Measurements from ENCODE around the gene ANGEL1.

Gene ANGEL1

GRCh38 chr14:76778546-76779215 lies 34.0 kb downstream of the ANGEL1 start:
- DNase-seq: peak; percentile 38

GRCh38 chr14:76777721-76778120 lies 35.0 kb downstream of the ANGEL1 start:
- DNase-seq: peak; percentile 38

DNA sequence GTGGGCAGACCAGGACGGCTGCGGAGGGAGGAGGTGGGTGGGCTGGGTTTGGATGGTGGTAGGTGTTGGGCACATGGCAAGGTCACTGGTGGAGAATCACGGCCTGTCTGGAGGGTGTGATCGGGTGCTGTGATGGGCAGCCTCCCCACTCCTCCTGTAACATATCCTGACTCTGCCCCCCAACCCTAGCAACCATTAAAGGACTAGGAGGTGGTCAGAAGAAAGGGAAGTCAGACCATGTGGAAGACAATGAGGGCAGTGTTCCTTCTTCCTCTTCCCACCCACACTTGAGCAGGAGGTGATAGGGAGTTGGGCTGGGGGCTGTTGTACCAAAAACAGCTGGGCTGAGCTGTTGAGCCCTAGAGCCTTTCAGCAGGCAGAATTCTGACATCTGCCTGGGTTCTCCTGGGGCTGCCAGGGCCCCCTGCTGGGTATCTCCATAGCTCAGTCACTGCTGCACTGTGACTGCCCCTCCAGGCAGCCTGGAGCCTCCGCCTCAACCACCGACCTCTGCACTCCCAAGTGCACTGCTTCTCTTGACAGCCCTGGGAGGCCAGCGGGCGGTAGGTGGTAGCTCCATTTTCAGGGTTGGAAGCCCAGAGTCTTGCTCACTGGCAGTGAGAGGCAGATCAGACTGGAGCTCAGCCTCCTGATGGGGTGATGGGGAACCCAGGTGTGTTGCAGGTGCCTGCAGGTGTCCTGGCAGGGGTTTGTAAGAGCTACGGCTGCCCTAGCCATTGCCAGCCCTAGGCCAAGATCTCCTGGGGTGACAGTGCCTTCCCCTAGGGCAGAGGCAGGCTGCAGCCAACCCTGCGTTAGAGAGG lies 36.0 kb downstream of the ANGEL1 start:
- DNase-seq: peak; percentile 61

DNA sequence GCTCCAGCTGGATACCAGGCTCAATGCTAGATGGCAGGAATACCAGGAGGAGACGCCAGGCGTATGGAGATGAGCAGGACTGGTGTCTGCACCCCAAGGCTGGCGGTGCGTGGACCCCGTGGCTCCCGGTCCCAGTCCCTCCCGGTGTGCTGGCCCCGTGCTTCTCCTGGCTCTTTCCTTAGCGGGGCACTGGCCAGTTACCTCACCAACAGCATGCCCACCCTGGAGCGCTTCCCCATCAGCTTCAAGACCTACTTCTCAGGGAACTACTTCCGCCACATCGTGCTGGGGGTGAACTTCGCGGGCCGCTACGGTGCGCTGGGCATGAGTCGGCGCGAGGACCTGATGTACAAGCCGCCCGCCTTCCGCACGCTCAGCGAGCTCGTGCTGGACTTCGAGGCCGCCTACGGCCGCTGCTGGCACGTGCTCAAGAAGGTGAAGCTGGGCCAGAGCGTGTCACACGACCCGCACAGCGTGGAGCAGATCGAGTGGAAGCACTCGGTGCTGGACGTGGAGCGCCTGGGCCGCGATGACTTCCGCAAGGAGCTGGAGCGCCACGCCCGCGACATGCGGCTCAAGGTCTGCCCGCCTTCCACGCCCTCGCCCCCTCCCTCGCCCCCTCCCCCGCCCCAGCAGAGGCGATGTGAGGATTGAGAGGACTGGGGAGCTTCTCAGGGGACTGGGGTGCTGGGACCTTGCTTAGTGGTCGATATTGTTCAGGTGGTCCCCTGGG lies 36.8 kb downstream of the ANGEL1 start:
- DNase-seq: peak; percentile 51

GRCh38 chr14:76774821-76775694 lies 37.6 kb downstream of the ANGEL1 start:
- DNase-seq: peak; percentile 47

- DNase-seq: peak; percentile 44
Observed at GRCh38 chr14:76773956-76774820, 38.5 kb downstream of the ANGEL1 start.

DNA sequence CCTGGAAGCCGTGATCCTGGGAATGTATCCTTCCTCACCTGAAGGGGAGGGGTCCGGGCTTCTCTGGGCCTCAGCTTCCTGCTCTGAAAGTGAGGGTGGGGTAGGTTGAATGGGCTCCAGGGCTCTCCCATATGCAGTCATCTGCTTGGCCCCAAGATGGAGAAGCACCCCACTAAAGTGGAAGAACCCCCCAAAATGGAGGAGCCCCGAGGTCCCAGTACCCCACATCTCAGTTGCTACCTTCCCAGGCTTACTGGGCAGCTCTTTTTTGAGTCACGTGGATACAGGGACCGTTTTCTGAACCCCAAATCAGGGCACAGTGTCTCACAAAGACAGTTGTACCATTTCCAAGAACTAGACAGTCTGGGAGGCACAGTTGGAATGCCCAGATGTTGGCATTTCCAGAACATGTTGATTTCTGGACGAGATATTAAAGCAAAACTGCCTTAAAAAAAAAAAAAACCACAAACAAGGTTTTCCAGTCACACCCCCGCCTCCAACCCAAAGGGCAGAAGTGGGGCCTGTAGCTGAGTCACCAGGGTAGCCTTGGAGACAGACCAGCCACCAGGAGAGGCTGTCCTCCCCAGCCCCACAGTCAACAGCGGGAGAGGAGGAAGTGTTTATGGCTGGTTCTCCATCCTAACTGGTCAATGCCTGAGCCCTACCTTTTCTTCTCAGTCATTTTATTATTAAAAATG lies 39.3 kb downstream of the ANGEL1 start:
- DNase-seq: peak; percentile 82

DNA sequence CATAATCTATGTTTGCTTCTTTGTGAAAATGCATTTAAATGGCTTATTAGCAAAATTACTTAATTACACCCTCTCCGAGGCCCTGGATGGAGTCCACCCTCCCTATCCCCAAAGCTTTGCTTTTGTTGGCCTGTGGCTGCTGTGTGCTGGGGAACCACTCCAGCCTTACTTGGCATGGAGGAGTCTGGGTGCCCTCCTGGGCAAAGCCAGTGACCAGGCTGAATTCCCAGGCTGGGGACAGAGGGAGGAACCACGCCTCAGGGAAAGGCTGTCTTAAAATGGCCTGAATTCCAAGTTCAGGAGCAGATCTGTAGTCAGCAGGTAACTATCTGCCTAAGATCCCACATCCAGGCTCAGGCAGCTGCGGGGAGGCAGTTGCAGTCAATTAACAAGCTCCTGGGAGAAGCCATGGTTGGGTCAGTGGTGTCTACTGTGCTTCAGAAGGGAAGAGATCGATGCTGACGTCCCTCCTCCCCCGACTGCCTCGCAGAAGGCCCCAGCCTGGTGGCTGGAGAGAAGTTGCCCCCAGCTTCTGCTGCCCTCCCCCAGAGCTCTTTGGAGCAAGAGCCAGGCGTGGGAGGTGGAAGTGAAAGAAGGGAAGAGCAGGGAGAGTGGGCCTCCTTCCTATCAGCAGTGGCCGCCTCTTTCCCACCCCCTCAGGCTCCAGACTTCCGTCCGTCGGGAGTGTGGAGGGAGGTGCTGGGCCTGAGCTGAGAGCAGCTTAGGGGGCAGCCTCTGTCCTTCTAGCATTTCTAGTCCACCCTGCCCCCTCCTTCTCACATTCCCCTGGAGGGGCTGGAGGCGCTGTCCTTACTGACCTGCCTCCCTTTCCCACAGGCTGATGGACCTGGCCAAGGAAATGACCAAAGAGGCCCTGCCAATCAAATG lies 40.1 kb downstream of the ANGEL1 start:
- DNase-seq: peak; percentile 97

DNA sequence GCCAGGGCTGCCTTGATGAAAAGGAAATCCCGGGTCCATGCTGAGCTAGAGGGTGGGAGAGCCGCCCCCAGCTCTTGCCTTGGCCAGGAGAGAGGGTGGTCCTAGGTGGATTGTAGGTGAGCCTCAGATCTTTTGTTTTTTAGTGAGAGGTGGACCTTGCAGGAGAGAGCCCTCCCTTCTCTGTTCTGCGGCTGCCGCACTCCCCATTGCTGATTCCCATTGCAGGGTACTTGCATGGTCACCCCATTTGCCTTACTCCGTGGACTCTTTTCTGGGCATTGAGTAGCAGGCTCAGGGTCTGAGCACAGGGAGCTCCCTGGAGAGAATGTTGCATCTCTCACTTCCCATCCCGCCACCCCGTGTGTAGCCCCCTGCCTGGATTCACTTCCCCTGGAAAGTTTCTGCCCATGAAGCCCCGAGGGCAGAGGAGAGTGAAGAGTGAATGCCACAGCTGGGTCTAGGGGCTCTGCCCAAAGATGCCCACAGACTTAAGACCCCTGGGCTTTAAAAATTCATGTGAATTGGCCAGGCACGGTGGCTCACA lies 41.2 kb downstream of the ANGEL1 start:
- DNase-seq: peak; percentile 13

GRCh38 chr14:76770521-76771436 lies 41.9 kb downstream of the ANGEL1 start:
- DNase-seq: peak; percentile 55

- DNase-seq: peak; percentile 40
Observed at GRCh38 chr14:76769636-76770292, 42.9 kb downstream of the ANGEL1 start.

GRCh38 chr14:76768671-76769500 lies 43.8 kb downstream of the ANGEL1 start:
- DNase-seq: peak; percentile 39

- DNase-seq: peak; percentile 71
Observed at GRCh38 chr14:76767681-76768656, 44.7 kb downstream of the ANGEL1 start.

DNA sequence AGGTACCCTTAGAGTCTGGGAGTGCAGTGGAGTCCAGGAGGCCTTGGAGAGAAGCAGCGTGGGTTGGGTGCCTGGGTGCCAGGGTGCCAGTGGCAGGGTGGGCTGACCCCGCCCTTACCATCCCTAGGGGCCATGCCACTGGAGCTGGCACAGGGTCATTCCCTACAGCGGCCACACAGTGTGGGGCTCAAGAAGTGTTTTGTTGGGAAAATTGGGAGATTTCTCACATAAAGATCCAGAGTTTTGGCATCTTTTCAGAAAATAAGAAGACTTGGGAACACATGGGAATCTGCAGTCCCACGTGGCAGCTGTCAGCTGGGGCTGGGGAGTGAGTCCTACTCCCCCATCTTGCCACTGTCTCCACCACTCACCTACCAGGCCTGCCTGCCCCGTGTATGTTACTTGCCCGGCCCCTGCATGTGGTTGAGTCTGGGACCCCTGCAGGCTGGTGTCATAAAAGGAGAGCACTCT lies 47.2 kb downstream of the ANGEL1 start:
- no peak for DNase-seq

Data from islet precursor cell (in vitro differentiated cells).